NOMO-1 (cell line): ENCODE results near the gene TM2D1.
"Not testable (repeated sequence)": the region's sequence is repeated elsewhere in the genome, so short reads cannot be mapped to it uniquely, and the experiment has no call there.

ENCODE experiments used
- DNase-seq, 2 experiments: peaks; one replicate each; lab custom pipeline; 2025; ENCODE audit not compliant: unreplicated experiment in 2 of 2; lab: John Stamatoyannopoulos, UW

The TM2D1 gene

GRCh38 chr1:61718996-61719663, 5.8 kb downstream of the TM2D1 start:
- DNase-seq = not testable (repeated sequence)

- DNase-seq = no peak
Measured at GRCh38 chr1:61711969-61712368, 13.0 kb downstream of the TM2D1 start.

GRCh38 chr1:61711257-61711656, 13.7 kb downstream of the TM2D1 start:
- not testable (repeated sequence) for DNase-seq

- no peak for DNase-seq
Measured at GRCh38 chr1:61709908-61710289, 15.0 kb downstream of the TM2D1 start.

GRCh38 chr1:61708953-61709907, 15.7 kb downstream of the TM2D1 start:
- DNase-seq = no peak

GRCh38 chr1:61699911-61700851, 24.8 kb downstream of the TM2D1 start:
- no peak for DNase-seq

GRCh38 chr1:61692155-61692800, 32.7 kb downstream of the TM2D1 start:
- no peak for DNase-seq

GRCh38 chr1:61687901-61688300, 37.0 kb downstream of the TM2D1 start:
- no peak for DNase-seq

GRCh38 chr1:61682891-61683290, 42.0 kb downstream of the TM2D1 start:
- DNase-seq = no peak

- DNase-seq = no peak
Measured at GRCh38 chr1:61680500-61680899, 44.4 kb downstream of the TM2D1 start.

GRCh38 chr1:61676881-61677280, 48.1 kb downstream of the TM2D1 start:
- not testable (repeated sequence) for DNase-seq

GRCh38 chr1:61674221-61674620, 50.7 kb downstream of the TM2D1 start:
- no peak for DNase-seq

GRCh38 chr1:61672376-61672775, 52.6 kb downstream of the TM2D1 start:
- DNase-seq = no peak

GRCh38 chr1:61670445-61670844, 54.5 kb downstream of the TM2D1 start:
- DNase-seq = peak; percentile 22 to 44

GRCh38 chr1:61670016-61670415, 54.9 kb downstream of the TM2D1 start:
- peak; percentile 71 to 93 for DNase-seq

- no peak for DNase-seq
Measured at GRCh38 chr1:61659061-61659460, 65.9 kb downstream of the TM2D1 start.

GRCh38 chr1:61655453-61655852, 69.5 kb downstream of the TM2D1 start:
- DNase-seq = no peak

GRCh38 chr1:61654067-61654466, 70.9 kb downstream of the TM2D1 start:
- no peak for DNase-seq

GRCh38 chr1:61648983-61649742, 75.8 kb downstream of the TM2D1 start:
- no peak for DNase-seq

- no peak for DNase-seq
Measured at GRCh38 chr1:61647142-61647541, 77.8 kb downstream of the TM2D1 start.
